Astrocyte of the cerebellum (primary cell): ENCODE data around the gene ZP3.
"Not testable (repeated sequence)": the region's sequence is repeated elsewhere in the genome, so short reads cannot be mapped to it uniquely, and the experiment has no call there.

ENCODE experiments used
- DNase-seq: peaks from one replicate; pipeline ENCODE4 v3.0.0-alpha.2; 2011; ENCODE audit warnings: low read depth
- H3K4me3 ChIP-seq: 2 replicates; pipeline ENCODE4 v1.5.1; 2011; ENCODE audit warnings: mild to moderate bottlenecking, low read depth, low read length, moderate library complexity
- in situ Hi-C: cut with HindIII; loops from 2 replicates; pipeline ENCODE4 v1.10.0; 2017; ENCODE audit warnings: low sequenced_read_pairs

The ZP3 gene

DNA sequence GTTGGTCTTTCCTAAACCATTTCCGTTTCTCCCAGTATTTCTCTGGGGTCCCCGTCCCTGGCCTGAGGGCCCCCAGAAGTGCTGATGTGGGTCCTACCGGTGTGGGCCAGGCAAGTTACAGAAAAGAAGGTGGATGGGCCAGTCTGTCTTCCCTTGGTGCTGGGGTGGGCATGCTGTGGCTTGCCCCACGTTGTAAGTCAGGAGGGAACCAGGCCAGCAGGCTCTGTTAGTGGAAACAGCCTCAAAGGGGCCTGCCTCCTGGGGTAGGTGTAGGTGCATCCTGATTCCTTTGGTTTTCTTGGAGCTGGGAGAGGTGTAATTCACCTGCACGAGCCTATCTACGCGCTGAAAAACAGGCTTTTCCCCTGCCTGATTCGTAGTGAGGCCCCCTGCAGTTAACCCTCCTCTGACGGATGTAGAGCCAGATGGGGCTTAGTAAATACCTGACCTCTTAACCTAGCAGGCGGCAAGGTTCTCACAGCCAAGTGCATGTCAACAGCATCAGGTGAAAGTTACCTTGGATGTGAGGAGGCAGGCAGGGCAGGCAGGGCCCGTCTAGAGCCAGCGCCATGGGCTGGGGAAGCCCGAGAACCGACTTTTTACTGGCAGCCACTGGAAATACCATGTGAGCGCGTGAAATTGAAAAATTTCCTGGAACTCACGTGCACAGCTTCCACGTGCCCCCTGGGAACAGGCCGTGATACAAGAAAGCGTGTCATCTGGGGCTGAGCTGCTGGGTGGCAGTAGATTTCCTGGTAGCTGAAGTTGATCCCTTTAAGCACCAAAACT lies 61.3 kb downstream of the ZP3 start:
- DNase-seq, H3K4me3 ChIP-seq, in situ Hi-C loops: not testable (repeated sequence)

DNA sequence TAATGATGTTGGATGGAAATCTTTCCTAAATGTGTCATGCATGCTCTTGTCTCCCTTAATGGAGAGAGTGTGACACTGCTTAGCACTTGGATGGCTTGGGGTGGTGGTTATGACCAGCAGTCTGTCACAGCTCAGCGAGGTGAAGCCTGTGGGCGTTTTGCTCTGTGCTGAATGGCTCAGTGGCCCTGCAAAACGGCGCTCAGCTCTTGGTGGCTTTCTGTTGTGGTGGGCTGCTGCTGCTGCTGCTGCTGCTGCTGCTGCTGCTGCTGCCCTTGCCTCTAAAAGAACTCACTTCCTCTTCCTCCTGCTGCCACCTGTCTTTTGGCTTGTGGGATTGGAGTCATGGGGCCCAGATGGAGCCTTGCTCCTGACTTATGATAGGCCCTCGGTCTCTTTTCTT lies 61.9 kb downstream of the ZP3 start:
- in situ Hi-C loops, H3K4me3 ChIP-seq, DNase-seq: not testable (repeated sequence)

DNA sequence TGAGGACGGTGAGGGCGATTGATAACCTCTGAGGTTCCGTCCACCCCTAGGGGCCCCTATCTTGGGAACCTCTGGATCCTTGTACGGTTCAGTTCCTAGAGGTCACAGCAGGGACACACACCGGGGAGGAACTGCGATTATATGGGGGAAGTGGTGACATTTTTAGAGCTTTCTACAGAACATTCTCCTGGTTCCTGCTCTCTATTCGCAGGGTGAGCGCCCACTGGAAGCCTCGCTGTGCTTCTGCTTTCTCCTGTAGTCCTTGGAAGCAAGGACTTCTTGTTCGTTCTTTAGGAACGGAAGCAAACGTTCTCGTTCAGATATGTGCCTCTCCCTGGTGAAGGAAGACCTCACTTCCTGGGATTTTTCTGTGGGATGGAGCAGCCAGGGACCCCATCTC lies 63.2 kb downstream of the ZP3 start:
- DNase-seq, H3K4me3 ChIP-seq, in situ Hi-C loops: not testable (repeated sequence)
